ENCODE data around the gene UBE3A. TPM values are rescaled to one million over a fixed set of nuclear protein-coding genes. Genes with fewer than 3 reads are reported as not detected.

UBE3A gene
- polyA plus RNA-seq, 2 of the 4 experiments (the other 2 are of a cell fraction): 22.3 to 42.2 TPM

GRCh38 chr15:25339431-25339830 lies 99.4 kb downstream of the UBE3A start:
- no peak overlapping the region for H3K4me2 ChIP-seq
- no peaks in the 10 kb centered on the region for H3K4me1 ChIP-seq
- DNase-seq (ENCODE audit: low read depth in 1 of 2, low spot score in 1 of 2) (no peak), ATAC-seq (no peak), FAIRE-seq (no peak)
- no peak overlapping the region for H3K27ac ChIP-seq
- no peaks in the 10 kb centered on the region for H3K9me3 ChIP-seq
- CTCF ChIA-PET: no interaction called here
- POLR2A ChIA-PET: no interaction called here
- 92% methylated on average over 2 of the region's 2 CpGs for WGBS (ENCODE audit: missing lambda C conversion rate)
- TF ChIP-seq EHF (CRISPR knock-in tag; IDR thresholded peaks at IDR 0.05): no peak
- TF ChIP-seq JUNB (IDR thresholded peaks at IDR 0.05): no peak
- TF ChIP-seq, protein P1, sequence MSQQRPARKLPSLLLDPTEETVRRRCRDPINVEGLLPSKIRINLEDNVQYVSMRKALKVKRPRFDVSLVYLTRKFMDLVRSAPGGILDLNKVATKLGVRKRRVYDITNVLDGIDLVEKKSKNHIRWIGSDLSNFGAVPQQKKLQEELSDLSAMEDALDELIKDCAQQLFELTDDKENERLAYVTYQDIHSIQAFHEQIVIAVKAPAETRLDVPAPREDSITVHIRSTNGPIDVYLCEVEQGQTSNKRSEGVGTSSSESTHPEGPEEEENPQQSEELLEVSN (IDR thresholded peaks at IDR 0.05; ENCODE audit: borderline replicate concordance, low read depth): no peak
- no peak overlapping the region for H3K4me3 ChIP-seq

DNA sequence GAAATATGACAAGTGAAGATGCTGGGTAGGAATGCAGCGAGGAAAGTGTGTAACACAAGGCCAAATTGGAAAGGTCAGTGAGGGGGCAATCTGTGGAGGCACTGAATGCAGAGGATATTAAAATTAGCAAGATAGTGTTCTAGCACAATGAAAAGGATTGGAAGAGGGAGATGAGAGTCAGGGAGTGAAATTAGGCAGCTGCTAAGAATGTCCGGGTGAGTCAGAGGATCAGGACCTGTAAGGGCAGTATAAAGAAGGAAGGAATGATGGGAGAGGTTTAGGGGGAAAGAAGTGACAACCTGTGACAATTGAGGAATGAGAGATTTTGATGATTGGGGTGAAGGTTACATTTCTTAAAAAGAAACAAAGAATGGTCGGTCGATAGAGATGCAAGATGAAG lies 103.5 kb downstream of the UBE3A start:
- ChIA-PET POLR2A (no interaction called here), CTCF (no interaction called here)
- TF ChIP-seq MAX (IDR thresholded peaks at IDR 0.05) (no peak), SREBF2 (IDR thresholded peaks at IDR 0.05) (no peak), NPAS2 (CRISPR knock-in tag; IDR thresholded peaks at IDR 0.05; ENCODE audit: borderline replicate concordance) (no peak), BHLHE40 (IDR thresholded peaks at IDR 0.05; ENCODE audit: low read depth, low read length) (no peak), HOXB13 (CRISPR knock-in tag; IDR thresholded peaks at IDR 0.05; ENCODE audit: low read depth) (no peak), NFE2L2 (conservative IDR thresholded peaks at IDR 0.05; ENCODE audit: low read length) (no peak), HMGXB4 (CRISPR knock-in tag; IDR thresholded peaks at IDR 0.05; ENCODE audit: borderline replicate concordance) (no peak), MYC (IDR thresholded peaks at IDR 0.05; ENCODE audit: borderline replicate concordance, low read length) (no peak), ZC3H11A (IDR thresholded peaks at IDR 0.05) (no peak), CHD4 (IDR thresholded peaks at IDR 0.05; ENCODE audit: borderline replicate concordance) (no peak), TP53 (CRISPR knock-in tag; IDR thresholded peaks at IDR 0.05) (no peak), JUN (IDR thresholded peaks at IDR 0.05) (no peak), MAFK (IDR thresholded peaks at IDR 0.05; ENCODE audit: partially characterized antibody) (no peak), HOXA7 (CRISPR knock-in tag; IDR thresholded peaks at IDR 0.05) (no peak), ZFP36 (IDR thresholded peaks at IDR 0.05; ENCODE audit: borderline replicate concordance, partially characterized antibody) (no peak), HES2 (IDR thresholded peaks at IDR 0.05) (no peak), RNF2 (IDR thresholded peaks at IDR 0.05; ENCODE audit: borderline replicate concordance, low read depth) (no peak), MAZ (IDR thresholded peaks at IDR 0.05; ENCODE audit: borderline replicate concordance, low read depth, low read length) (no peak)
- Histone ChIP-seq H3K4me2 (no peak overlapping the region), H3K9me3 (no peaks in the 10 kb centered on the region), H3K4me1 (no peaks in the 10 kb centered on the region), H3K4me3 (no peak overlapping the region), H3K27ac (no peak overlapping the region)
- ATAC-seq (no peak), FAIRE-seq (no peak), DNase-seq (ENCODE audit: low read depth in 1 of 2, low spot score in 1 of 2) (no peak)
- 95% methylated on average over 4 of the region's 4 CpGs for WGBS (ENCODE audit: missing lambda C conversion rate)

GRCh38 chr15:25333049-25333448 lies 105.8 kb downstream of the UBE3A start:
- no peak for TF ChIP-seq RFX5 (IDR thresholded peaks at IDR 0.05)
- TF ChIP-seq MAFK (IDR thresholded peaks at IDR 0.05; ENCODE audit: partially characterized antibody): no peak
- no peak for TF ChIP-seq HDAC2 (IDR thresholded peaks at IDR 0.05)
- TF ChIP-seq TP53 (CRISPR knock-in tag; IDR thresholded peaks at IDR 0.05): no peak
- POLR2A ChIA-PET: no interaction called here
- WGBS (ENCODE audit: missing lambda C conversion rate): 100% methylated on average over 2 of the region's 2 CpGs
- no peaks in the 10 kb centered on the region for H3K4me1 ChIP-seq
- CTCF ChIA-PET: no interaction called here
- no peak for DNase-seq (ENCODE audit: low read depth in 1 of 2, low spot score in 1 of 2)
- no peak for FAIRE-seq
- ATAC-seq: no peak
- H3K4me3 ChIP-seq: no peak overlapping the region
- no peak overlapping the region for H3K27ac ChIP-seq
- H3K9me3 ChIP-seq: no peaks in the 10 kb centered on the region
- no peak overlapping the region for H3K4me2 ChIP-seq
